ENCODE results near the gene TGFBR2. TPM values are rescaled to one million over a fixed set of nuclear protein-coding genes. Genes with fewer than 3 reads are reported as not detected.

The TGFBR2 gene
- polyA plus RNA-seq, 1 of the 3 experiments (the other 2 are of a cell fraction) = 48.3 TPM

GRCh38 chr3:30616347-30617027, 10.1 kb downstream of the TGFBR2 start:
- Histone ChIP-seq H2AFZ (ENCODE audit: low read depth) (no peak overlapping the region), H3K9me2 (no peaks in the 10 kb centered on the region), H3K36me3 (replicated peaks in 1 of 2; ENCODE audit: control insufficient read depth in 1 of 2, insufficient read depth in 2 of 2, low read length in 1 of 2) (peaks cover 0 to 25% of the 10 kb centered on the region in 2 experiments), H3K79me2 (ENCODE audit: insufficient read depth) (peaks cover 100% of the 10 kb centered on the region), H3K27ac (ENCODE audit: low read depth in 2 of 2, low read length in 1 of 2) (peak overlapping the region in 1 of 2 experiments; percentile 15; a peak in 1 of 4 replicates), H3F3A (replicated peaks; ENCODE audit: insufficient read depth) (peaks cover 17% of the 10 kb centered on the region), H3K27me3 (ENCODE audit: insufficient read depth) (no peaks in the 10 kb centered on the region), H3K9me3 (no peaks in the 10 kb centered on the region), H3K4me2 (no peak overlapping the region), H3K4me3 (ENCODE audit: low read depth in 2 of 2, low read length in 1 of 2) (no peak overlapping the region), H4K20me1 (ENCODE audit: insufficient read depth) (peaks cover 61% of the 10 kb centered on the region), H3K9ac (no peak overlapping the region), H3K4me1 (ENCODE audit: control insufficient read depth in 1 of 2, insufficient read depth in 2 of 2, low read depth in 1 of 2, low read length in 1 of 2) (peaks cover 0 to 61% of the 10 kb centered on the region in 2 experiments; a peak in 3 of 4 replicates)
- no peak for DNase-seq
- ChIA-PET POLR2A (no interaction called here), CTCF (interaction anchor here (0.9 to 1.2 kb wide), 2 partner anchors 10 to 39 kb away, joined by 3 to 4 read pairs; partner anchors contain the start of gene TGFBR2)
- 95% methylated on average over 1 of the region's 1 CpG for WGBS (ENCODE audit: low lambda C conversion rate)
- TF ChIP-seq, protein P1, sequence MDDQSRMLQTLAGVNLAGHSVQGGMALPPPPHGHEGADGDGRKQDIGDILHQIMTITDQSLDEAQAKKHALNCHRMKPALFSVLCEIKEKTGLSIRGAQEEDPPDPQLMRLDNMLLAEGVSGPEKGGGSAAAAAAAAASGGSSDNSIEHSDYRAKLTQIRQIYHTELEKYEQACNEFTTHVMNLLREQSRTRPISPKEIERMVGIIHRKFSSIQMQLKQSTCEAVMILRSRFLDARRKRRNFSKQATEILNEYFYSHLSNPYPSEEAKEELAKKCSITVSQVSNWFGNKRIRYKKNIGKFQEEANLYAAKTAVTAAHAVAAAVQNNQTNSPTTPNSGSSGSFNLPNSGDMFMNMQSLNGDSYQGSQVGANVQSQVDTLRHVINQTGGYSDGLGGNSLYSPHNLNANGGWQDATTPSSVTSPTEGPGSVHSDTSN (IDR thresholded peaks at IDR 0.05) = no peak
- TF ChIP-seq MEF2A (IDR thresholded peaks at IDR 0.05; ENCODE audit: borderline replicate concordance, low read depth) = no peak
- no peak for TF ChIP-seq FOSL2 (IDR thresholded peaks at IDR 0.05; ENCODE audit: borderline replicate concordance, low read depth)
- no peak for TF ChIP-seq JUND (IDR thresholded peaks at IDR 0.05)
- no peak for TF ChIP-seq GATA2 (CRISPR knock-in tag; IDR thresholded peaks at IDR 0.05)
- no peak for TF ChIP-seq FOXJ3 (CRISPR knock-in tag; IDR thresholded peaks at IDR 0.05)
- TF ChIP-seq SIN3A (IDR thresholded peaks at IDR 0.05; ENCODE audit: borderline replicate concordance, low read depth, low read length) = no peak
- no peak for TF ChIP-seq TEAD4 (IDR thresholded peaks at IDR 0.05; ENCODE audit: borderline replicate concordance, insufficient read depth)
- TF ChIP-seq CTCF (IDR thresholded peaks at IDR 0.05) = no peak
- TF ChIP-seq, protein P2, sequence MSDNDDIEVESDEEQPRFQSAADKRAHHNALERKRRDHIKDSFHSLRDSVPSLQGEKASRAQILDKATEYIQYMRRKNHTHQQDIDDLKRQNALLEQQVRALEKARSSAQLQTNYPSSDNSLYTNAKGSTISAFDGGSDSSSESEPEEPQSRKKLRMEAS (IDR thresholded peaks at IDR 0.05; ENCODE audit: low read depth) = no peak
- TF ChIP-seq EZH2phosphoT487 (IDR thresholded peaks at IDR 0.05; ENCODE audit: borderline replicate concordance, low read depth) = no peak
- no peak for TF ChIP-seq RXRA (IDR thresholded peaks at IDR 0.05; ENCODE audit: borderline replicate concordance, low read depth)
- no peak for TF ChIP-seq MXI1 (IDR thresholded peaks at IDR 0.05; ENCODE audit: low read depth, low read length)
- TF ChIP-seq NFIC (IDR thresholded peaks at IDR 0.05; ENCODE audit: borderline replicate concordance) = no peak
